ENCODE data around the gene PRAMEF18.
"Not testable (repeated sequence)": the region's sequence is repeated elsewhere in the genome, so short reads cannot be mapped to it uniquely, and the experiment has no call there.

Gene PRAMEF18

DNA sequence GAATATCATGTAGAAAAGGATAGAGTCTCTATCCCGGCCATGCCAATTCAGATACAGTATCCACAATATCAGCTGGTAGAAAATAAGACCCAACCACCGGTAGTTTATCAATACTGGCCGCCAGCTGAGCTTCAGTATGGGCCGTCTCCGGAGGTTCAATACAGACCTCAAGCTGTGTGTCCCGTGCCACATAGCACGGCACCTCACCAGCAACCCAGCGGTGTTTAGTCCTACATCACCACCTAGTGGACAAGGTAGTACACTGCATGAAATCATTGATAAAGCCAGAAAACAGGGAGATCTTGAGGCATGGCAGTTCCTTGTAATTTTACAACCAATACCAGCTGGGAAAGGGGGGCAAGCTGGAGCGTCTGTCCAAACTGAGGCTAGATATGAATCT is 17.2 kb downstream of the PRAMEF18 start:
- DNase-seq (ENCODE audit: low read depth in 2 of 2) = not testable (repeated sequence)

DNA sequence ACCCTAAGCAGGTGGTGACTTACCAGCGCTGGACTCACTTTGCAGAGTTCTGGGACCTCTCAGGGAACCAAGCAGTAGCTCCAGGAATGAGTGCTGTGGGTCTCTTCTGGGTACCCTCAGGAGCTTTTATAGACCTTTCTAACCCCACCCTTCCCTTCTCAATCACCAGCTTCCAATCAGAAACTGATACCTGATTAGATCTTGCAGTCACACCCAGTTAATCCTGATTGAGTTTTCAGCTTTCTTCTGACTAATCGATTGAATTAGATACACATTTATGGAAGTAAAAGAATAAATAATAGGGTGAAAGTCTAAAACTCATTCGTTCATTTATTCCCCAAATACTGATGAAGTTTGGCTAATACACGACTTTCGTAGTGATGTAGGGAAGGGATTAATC is 24.6 kb downstream of the PRAMEF18 start, which contains the start of gene PRAMEF13:
PRAMEF13 (minus strand) TSS at position 101 of the 400 bp plus-strand sequence. CDS start 1,820 bp downstream, outside the sequence.
- DNase-seq (ENCODE audit: low read depth in 2 of 2) = not testable (repeated sequence)
